GM23338 (cell line): ENCODE results near the gene JAKMIP1. TPM values are rescaled to one million over a fixed set of nuclear protein-coding genes. Genes with fewer than 3 reads are reported as not detected.

ENCODE experiments used
- ATAC-seq: fragments of 200-7000 bp; cut with Tn5 transposase; 3 replicates; pipeline ENCODE4 v1.9.1; 2020
- DNase-seq: peaks from one replicate; pipeline ENCODE4 v3.0.0-alpha.2; 2015; ENCODE audit warnings: low spot score
- H2AFZ ChIP-seq: fragments of 200-600 bp; sonication (generic); 2 replicates; pipeline ENCODE4 v1.8.0; 2016; ENCODE audit warnings: antibody characterized with exemption, mild to moderate bottlenecking, moderate library complexity
- H3F3A ChIP-seq: fragments of 200-600 bp; sonication (generic); replicated peaks from 2 replicates; pipeline ENCODE4 v1.8.0; 2017; ENCODE audit warnings: antibody characterized with exemption, mixed run types, low read depth
- H3K27ac ChIP-seq: fragments of 200-600 bp; sonication (generic); 2 replicates; pipeline ENCODE4 v1.6.1; 2016; ENCODE audit warnings: low read depth
- H3K27me3 ChIP-seq: fragments of 200-600 bp; sonication (generic); 2 replicates; pipeline ENCODE4 v1.8.0; 2016; ENCODE audit warnings: mild to moderate bottlenecking, mixed run types, moderate library complexity; ENCODE audit not compliant: insufficient read depth
- H3K36me3 ChIP-seq: fragments of 200-600 bp; sonication (generic); 2 replicates; pipeline ENCODE4 v1.8.0; 2016; ENCODE audit warnings: mild to moderate bottlenecking; ENCODE audit not compliant: insufficient read depth
- H3K4me1 ChIP-seq: fragments of 200-600 bp; sonication (generic); 2 replicates; pipeline ENCODE4 v1.8.0; 2016; ENCODE audit warnings: mild to moderate bottlenecking, moderate library complexity; ENCODE audit not compliant: insufficient read depth
- H3K4me2 ChIP-seq: fragments of 200-600 bp; sonication (generic); 2 replicates; pipeline ENCODE4 v1.7.1; 2017; ENCODE audit warnings: mixed run types
- H3K4me3 ChIP-seq: fragments of 200-600 bp; sonication (generic); 2 replicates; pipeline ENCODE4 v1.6.1; 2016; ENCODE audit warnings: mixed run types
- H3K79me2 ChIP-seq: fragments of 200-600 bp; sonication (generic); replicated peaks from 2 replicates; pipeline ENCODE4 v1.8.0; 2017; ENCODE audit warnings: mild to moderate bottlenecking; ENCODE audit not compliant: insufficient read depth
- H3K9me2 ChIP-seq: fragments of 200-600 bp; sonication (generic); 2 replicates; pipeline ENCODE4 v1.8.0; 2017; ENCODE audit not compliant: insufficient read depth
- H4K20me1 ChIP-seq: fragments of 200-600 bp; sonication (generic); replicated peaks from 2 replicates; pipeline ENCODE4 v1.8.0; 2017; ENCODE audit warnings: mild to moderate bottlenecking; ENCODE audit not compliant: insufficient read depth
- H3K27ac Mint-ChIP-seq: 2 replicates; pipeline ENCODE4 v1.8.0; 2020; ENCODE audit warnings: inconsistent platforms, mild to moderate bottlenecking, moderate library complexity, mixed read lengths
- H3K27me3 Mint-ChIP-seq: 3 replicates; pipeline ENCODE4 v1.8.0; 2022; ENCODE audit warnings: low read depth, mild to moderate bottlenecking, moderate library complexity, mixed read lengths, inconsistent platforms; ENCODE audit not compliant: insufficient read depth, poor library complexity
- H3K36me3 Mint-ChIP-seq: 3 replicates; pipeline ENCODE4 v1.8.0; 2021; ENCODE audit warnings: low read depth, mild to moderate bottlenecking, inconsistent platforms, moderate library complexity, mixed read lengths
- H3K4me1 Mint-ChIP-seq: 3 replicates; pipeline ENCODE4 v1.8.0; 2020; ENCODE audit warnings: mild to moderate bottlenecking, inconsistent platforms, mixed read lengths
- H3K4me3 Mint-ChIP-seq: 3 replicates; pipeline ENCODE4 v1.8.0; 2021; ENCODE audit warnings: moderate library complexity, mild to moderate bottlenecking, inconsistent platforms, mixed read lengths
- H3K9me3 Mint-ChIP-seq: 3 replicates; pipeline ENCODE4 v1.8.0; 2020; ENCODE audit warnings: moderate library complexity, mild to moderate bottlenecking, inconsistent platforms, mixed read lengths
- ETS1 ChIP-seq: IDR thresholded peaks from 2 replicates; pipeline ENCODE4 v1.6.1; 2016; ENCODE audit warnings: antibody characterized with exemption
- JUNB ChIP-seq: IDR thresholded peaks from one replicate; pipeline ENCODE4 v1.6.1; 2016; ENCODE audit warnings: antibody characterized with exemption; ENCODE audit not compliant: unreplicated experiment
- POLR2AphosphoS5 ChIP-seq: IDR thresholded peaks from 2 replicates; pipeline ENCODE4 v1.6.1; 2016; ENCODE audit warnings: antibody characterized with exemption, low read depth
- ZNF114 ChIP-seq: fragments of 250-450 bp; sonication (Bioruptor Pico); IDR thresholded peaks from 2 replicates; pipeline ENCODE4 v1.5.0; 2020; ENCODE audit warnings: mild to moderate bottlenecking, moderate library complexity
- ZNF331 ChIP-seq: fragments of 250-450 bp; sonication (Bioruptor Pico); IDR thresholded peaks from 2 replicates; pipeline ENCODE4 v1.5.0; 2020; ENCODE audit warnings: low read depth, mild to moderate bottlenecking, moderate library complexity
- ZNF462 ChIP-seq: fragments of 250-450 bp; sonication (Bioruptor Pico); IDR thresholded peaks from 2 replicates; pipeline ENCODE4 v1.5.0; 2020; ENCODE audit warnings: mild to moderate bottlenecking, moderate library complexity
- polyA plus RNA-seq: library from polyadenylated mRNA; unstranded; fragments of >200 nt; fragmentation: Nextera tagmentation; extraction: Ambion mirVana; gene quantifications from 2 replicates; pipeline ENCODE4 v1.2.1, GENCODE V29; 2016
- total RNA-seq: library from RNA; depleted of rRNA; stranded (reverse); fragments of >200 nt; shearing (Covaris generic); gene quantifications from 2 replicates; pipeline ENCODE4 v1.2.3, GENCODE V29; 2014
- TF ChIP-seq, protein P1 (sequence below), 2 experiments: fragments of 200-600 bp in 1 of 2; sonication (generic) in 1 of 2; conservative IDR thresholded peaks; 2 replicates each; pipeline versions ENCODE4 v1.5.1 to v1.6.1; 2016 to 2017; ENCODE audit warnings: antibody characterized with exemption in 2 of 2, low read depth in 2 of 2, mild to moderate bottlenecking in 2 of 2, moderate library complexity in 1 of 2
- TF ChIP-seq, protein P2 (sequence below): IDR thresholded peaks from one replicate; pipeline ENCODE4 v1.6.1; 2018; ENCODE audit warnings: antibody characterized with exemption; ENCODE audit not compliant: unreplicated experiment

Gene JAKMIP1
- total and polyA plus RNA-seq, 2 experiments from 2014 or later, result 4.6 to 5.1 TPM

GRCh38 chr4:6012200-6012599, 188.1 kb downstream of the JAKMIP1 start:
- no peaks in the 10 kb centered on the region for H3K9me2 ChIP-seq
- H3K27me3 ChIP-seq, result no peaks in the 10 kb centered on the region
- Mint-ChIP-seq H3K36me3 (no peaks in the 10 kb centered on the region), H3K27ac (no peak overlapping the region), H3K9me3 (no peaks in the 10 kb centered on the region), H3K4me1 (peaks cover 13% of the 10 kb centered on the region), H3K27me3 (peaks cover 16% of the 10 kb centered on the region), H3K4me3 (no peak overlapping the region)
- no peak overlapping the region for H3K27ac ChIP-seq
- H3F3A ChIP-seq, result no peaks in the 10 kb centered on the region
- DNase-seq (no peak), ATAC-seq (no peak)
- TF ChIP-seq ETS1 (no peak), ZNF114 (CRISPR knock-in tag) (no peak), POLR2AphosphoS5 (no peak), ZNF462 (CRISPR knock-in tag) (no peak), JUNB (no peak), ZNF331 (CRISPR knock-in tag) (no peak)
- TF ChIP-seq, protein P1, sequence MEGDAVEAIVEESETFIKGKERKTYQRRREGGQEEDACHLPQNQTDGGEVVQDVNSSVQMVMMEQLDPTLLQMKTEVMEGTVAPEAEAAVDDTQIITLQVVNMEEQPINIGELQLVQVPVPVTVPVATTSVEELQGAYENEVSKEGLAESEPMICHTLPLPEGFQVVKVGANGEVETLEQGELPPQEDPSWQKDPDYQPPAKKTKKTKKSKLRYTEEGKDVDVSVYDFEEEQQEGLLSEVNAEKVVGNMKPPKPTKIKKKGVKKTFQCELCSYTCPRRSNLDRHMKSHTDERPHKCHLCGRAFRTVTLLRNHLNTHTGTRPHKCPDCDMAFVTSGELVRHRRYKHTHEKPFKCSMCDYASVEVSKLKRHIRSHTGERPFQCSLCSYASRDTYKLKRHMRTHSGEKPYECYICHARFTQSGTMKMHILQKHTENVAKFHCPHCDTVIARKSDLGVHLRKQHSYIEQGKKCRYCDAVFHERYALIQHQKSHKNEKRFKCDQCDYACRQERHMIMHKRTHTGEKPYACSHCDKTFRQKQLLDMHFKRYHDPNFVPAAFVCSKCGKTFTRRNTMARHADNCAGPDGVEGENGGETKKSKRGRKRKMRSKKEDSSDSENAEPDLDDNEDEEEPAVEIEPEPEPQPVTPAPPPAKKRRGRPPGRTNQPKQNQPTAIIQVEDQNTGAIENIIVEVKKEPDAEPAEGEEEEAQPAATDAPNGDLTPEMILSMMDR (conservative IDR thresholded peaks at IDR 0.05; ENCODE audit: low read depth in 2 of 2), result no peak
- TF ChIP-seq, protein P2, sequence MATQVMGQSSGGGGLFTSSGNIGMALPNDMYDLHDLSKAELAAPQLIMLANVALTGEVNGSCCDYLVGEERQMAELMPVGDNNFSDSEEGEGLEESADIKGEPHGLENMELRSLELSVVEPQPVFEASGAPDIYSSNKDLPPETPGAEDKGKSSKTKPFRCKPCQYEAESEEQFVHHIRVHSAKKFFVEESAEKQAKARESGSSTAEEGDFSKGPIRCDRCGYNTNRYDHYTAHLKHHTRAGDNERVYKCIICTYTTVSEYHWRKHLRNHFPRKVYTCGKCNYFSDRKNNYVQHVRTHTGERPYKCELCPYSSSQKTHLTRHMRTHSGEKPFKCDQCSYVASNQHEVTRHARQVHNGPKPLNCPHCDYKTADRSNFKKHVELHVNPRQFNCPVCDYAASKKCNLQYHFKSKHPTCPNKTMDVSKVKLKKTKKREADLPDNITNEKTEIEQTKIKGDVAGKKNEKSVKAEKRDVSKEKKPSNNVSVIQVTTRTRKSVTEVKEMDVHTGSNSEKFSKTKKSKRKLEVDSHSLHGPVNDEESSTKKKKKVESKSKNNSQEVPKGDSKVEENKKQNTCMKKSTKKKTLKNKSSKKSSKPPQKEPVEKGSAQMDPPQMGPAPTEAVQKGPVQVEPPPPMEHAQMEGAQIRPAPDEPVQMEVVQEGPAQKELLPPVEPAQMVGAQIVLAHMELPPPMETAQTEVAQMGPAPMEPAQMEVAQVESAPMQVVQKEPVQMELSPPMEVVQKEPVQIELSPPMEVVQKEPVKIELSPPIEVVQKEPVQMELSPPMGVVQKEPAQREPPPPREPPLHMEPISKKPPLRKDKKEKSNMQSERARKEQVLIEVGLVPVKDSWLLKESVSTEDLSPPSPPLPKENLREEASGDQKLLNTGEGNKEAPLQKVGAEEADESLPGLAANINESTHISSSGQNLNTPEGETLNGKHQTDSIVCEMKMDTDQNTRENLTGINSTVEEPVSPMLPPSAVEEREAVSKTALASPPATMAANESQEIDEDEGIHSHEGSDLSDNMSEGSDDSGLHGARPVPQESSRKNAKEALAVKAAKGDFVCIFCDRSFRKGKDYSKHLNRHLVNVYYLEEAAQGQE, result no peak
- H2AFZ ChIP-seq, result no peak overlapping the region
- H3K36me3 ChIP-seq, result no peaks in the 10 kb centered on the region
- H3K4me2 ChIP-seq, result no peak overlapping the region
- H3K4me3 ChIP-seq, result no peak overlapping the region
- H3K4me1 ChIP-seq, result no peaks in the 10 kb centered on the region
- no peaks in the 10 kb centered on the region for H4K20me1 ChIP-seq
- no peaks in the 10 kb centered on the region for H3K79me2 ChIP-seq
